MCF 10A (cell line): ENCODE data around the gene FBXO15. TPM values are rescaled to one million over a fixed set of nuclear protein-coding genes. Genes with fewer than 3 reads are reported as not detected.
A peak's percentile ranks its signal among the peaks of the same experiment; 100 is the strongest.

ENCODE experiments used
- BruUV-seq: library from RNA; stranded (reverse); fragments of 400-500 nt; replicated peaks from 2 replicates; lab custom pipeline; 2021; lab: Mats Ljungman, UMichigan
- CTCF ChIA-PET: fragments of 300-600 bp; sonication (Branson Sonifier 250); formaldehyde crosslinking; extraction: SDS; loops from one replicate; lab custom pipeline; 2021; ENCODE audit warnings: antibody characterized with exemption, inconsistent platforms; lab: Yijun Ruan, JAX
- POLR2A ChIA-PET: fragments of 300-600, 350-650 bp; sonication (Branson Sonifier 250); formaldehyde crosslinking; extraction: SDS; loops from one replicate; lab custom pipeline; 2020; ENCODE audit warnings: antibody characterized with exemption, inconsistent platforms; lab: Yijun Ruan, JAX
- DNase-seq: peaks from one replicate; pipeline ENCODE4 v3.0.0-alpha.2; 2018; ENCODE audit not compliant: unreplicated experiment
- H3K27ac Mint-ChIP-seq: one replicate; pipeline ENCODE4 v1.8.0; 2022; ENCODE audit warnings: mild to moderate bottlenecking, low read depth, mixed read lengths; ENCODE audit not compliant: unreplicated experiment
- H3K27me3 Mint-ChIP-seq: one replicate; pipeline ENCODE4 v1.8.0; 2022; ENCODE audit warnings: mixed read lengths; ENCODE audit not compliant: insufficient read depth, unreplicated experiment
- H3K36me3 Mint-ChIP-seq: one replicate; pipeline ENCODE4 v1.8.0; 2022; ENCODE audit warnings: mild to moderate bottlenecking, moderate library complexity, mixed read lengths; ENCODE audit not compliant: insufficient read depth, unreplicated experiment
- H3K4me1 Mint-ChIP-seq: one replicate; pipeline ENCODE4 v1.8.0; 2022; ENCODE audit warnings: mixed read lengths; ENCODE audit not compliant: insufficient read depth, unreplicated experiment
- H3K4me3 Mint-ChIP-seq: one replicate; pipeline ENCODE4 v1.8.0; 2022; ENCODE audit warnings: mild to moderate bottlenecking, moderate library complexity, mixed read lengths; ENCODE audit not compliant: unreplicated experiment
- H3K9me3 Mint-ChIP-seq: one replicate; pipeline ENCODE4 v1.8.0; 2022; ENCODE audit warnings: mixed read lengths; ENCODE audit not compliant: unreplicated experiment
- CTCF ChIP-seq: fragments of 200-600 bp; IDR thresholded peaks from one replicate; pipeline ENCODE4 v1.8.0; 2022; ENCODE audit warnings: antibody characterized with exemption, mild to moderate bottlenecking; ENCODE audit not compliant: unreplicated experiment
- intact Hi-C: fragments of 100-400 bp; cut with micrococcal nuclease; formaldehyde crosslinking; loops from 2 replicates; pipeline ENCODE4 v1.14.1; 2022
- total RNA-seq: library from RNA; stranded (reverse); gene quantifications from 2 replicates; pipeline ENCODE4 v1.2.3, GENCODE V29; 2022

Gene FBXO15
- total RNA-seq, 1 experiment from 2014 or later = 0.79 TPM

GRCh38 chr18:74082742-74083556, 64.7 kb downstream of the FBXO15 start:
- H3K4me3 Mint-ChIP-seq = no peak overlapping the region
- CTCF ChIA-PET = interaction anchor here (0.6 to 1.6 kb wide), 6 partner anchors 9 to 1381 kb away, joined by 3 to 7 read pairs (median 4); no protein-coding TSS in a partner anchor
- no peaks in the 10 kb centered on the region for H3K36me3 Mint-ChIP-seq
- no peak for TF ChIP-seq CTCF
- DNase-seq = no peak
- BruUV-seq = no TSS peak
- no peaks in the 10 kb centered on the region for H3K4me1 Mint-ChIP-seq
- no peak overlapping the region for H3K27ac Mint-ChIP-seq
- no peaks in the 10 kb centered on the region for H3K9me3 Mint-ChIP-seq
- POLR2A ChIA-PET = no interaction called here
- intact Hi-C loops = no loop called here
- no peaks in the 10 kb centered on the region for H3K27me3 Mint-ChIP-seq

GRCh38 chr18:74081966-74082741, 65.5 kb downstream of the FBXO15 start:
- ChIA-PET CTCF (interaction anchor here (0.6 to 1.6 kb wide), 4 partner anchors 31 to 543 kb away, joined by 3 to 7 read pairs (median 4); no protein-coding TSS in a partner anchor), POLR2A (no interaction called here)
- intact Hi-C loops = no loop called here
- peak; percentile 37 for TF ChIP-seq CTCF
- no peak overlapping the region for H3K27ac Mint-ChIP-seq
- H3K27me3 Mint-ChIP-seq = no peaks in the 10 kb centered on the region
- no peaks in the 10 kb centered on the region for H3K4me1 Mint-ChIP-seq
- no peaks in the 10 kb centered on the region for H3K36me3 Mint-ChIP-seq
- no TSS peak for BruUV-seq
- peak; percentile 57 for DNase-seq
- no peak overlapping the region for H3K4me3 Mint-ChIP-seq
- H3K9me3 Mint-ChIP-seq = no peaks in the 10 kb centered on the region

GRCh38 chr18:74078257-74078656, 69.4 kb downstream of the FBXO15 start:
- Mint-ChIP-seq H3K4me1 (no peaks in the 10 kb centered on the region), H3K9me3 (no peaks in the 10 kb centered on the region), H3K4me3 (no peak overlapping the region), H3K27me3 (no peaks in the 10 kb centered on the region), H3K27ac (no peak overlapping the region), H3K36me3 (no peaks in the 10 kb centered on the region)
- CTCF ChIA-PET = no interaction called here
- no TSS peak for BruUV-seq
- TF ChIP-seq CTCF = no peak
- POLR2A ChIA-PET = no interaction called here
- no peak for DNase-seq
- intact Hi-C loops = no loop called here
